Ascending aorta (tissue), 2 donors: Measurements from ENCODE around the gene CFAP77. TPM values are rescaled to one million over a fixed set of nuclear protein-coding genes. Genes with fewer than 3 reads are reported as not detected.
"Not testable (repeated sequence)": the region's sequence is repeated elsewhere in the genome, so short reads cannot be mapped to it uniquely, and the experiment has no call there.

Experiments
- DNase-seq, 2 donors: peaks; one replicate each; pipeline ENCODE4 v3.0.0-alpha.2; 2019; ENCODE audit warnings: low spot score in 2 of 2
- H3K27ac ChIP-seq, 2 donors: fragments of 200-600 bp; sonication (generic); one replicate each; pipeline ENCODE4 v1.5.1; 2016 to 2017; ENCODE audit warnings: mild to moderate bottlenecking in 1 of 2
- H3K27me3 ChIP-seq: fragments of 200-600 bp; sonication (generic); one replicate; pipeline ENCODE4 v1.5.1; 2017
- H3K36me3 ChIP-seq, 2 donors: fragments of 200-600 bp; sonication (generic); one replicate each; pipeline ENCODE4 v1.5.1; 2016
- H3K4me1 ChIP-seq, 2 donors: fragments of 200-600 bp; sonication (generic); one replicate each; pipeline ENCODE4 v1.5.1; 2016 to 2017; ENCODE audit warnings: mild to moderate bottlenecking in 1 of 2
- H3K4me3 ChIP-seq, 2 donors: fragments of 200-600 bp; sonication (generic); one replicate each; pipeline ENCODE4 v1.5.1; 2016 to 2017; ENCODE audit warnings: mild to moderate bottlenecking in 1 of 2
- H3K9me3 ChIP-seq, 2 donors: fragments of 200-600 bp; sonication (generic); one replicate each; pipeline ENCODE4 v1.5.1; 2016
- intact Hi-C: fragments of 100-400 bp; cut with DNase I; formaldehyde crosslinking; loops from one replicate; pipeline ENCODE4 v1.15.1; 2023
- total RNA-seq: library from RNA; depleted of rRNA; stranded (reverse); fragments of >200 nt; gene quantifications from one replicate; pipeline ENCODE4 v1.1.0, GENCODE V29; 2016
- TF ChIP-seq, protein P1 (sequence below), 3 experiments: fragments of 200-600 bp in 2 of 3; fragments of 450-650 bp in 1 of 3; sonication (generic) in 2 of 3; IDR thresholded peaks; one replicate each; pipeline ENCODE4 v1.5.1; 2016 to 2019; ENCODE audit warnings: antibody characterized with exemption in 3 of 3, mild to moderate bottlenecking in 1 of 3, moderate library complexity in 1 of 3

Gene CFAP77
- total RNA-seq, 1 donor from 2014 or later = not detected

DNA sequence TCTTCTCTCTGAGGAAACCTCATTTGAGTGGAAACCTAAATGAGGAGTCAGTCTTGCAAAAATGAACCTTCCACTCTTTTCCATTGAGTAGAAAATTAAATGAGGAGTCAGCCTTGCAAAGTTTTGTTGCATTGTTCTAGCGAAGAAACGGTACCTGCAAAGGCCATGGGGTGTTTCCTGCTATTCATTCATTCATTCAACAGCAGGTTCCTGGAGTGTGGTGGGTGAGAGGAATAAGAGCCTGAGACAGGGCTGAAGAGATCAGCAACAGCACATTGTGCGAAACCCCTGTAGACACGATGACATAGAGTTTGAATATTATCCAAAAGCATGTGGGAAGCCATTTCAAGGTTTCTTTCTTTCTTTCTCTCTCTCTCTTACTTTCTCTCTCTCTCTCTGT is 40.6 kb upstream of the CFAP77 start:
- intact Hi-C loops = no loop called here
- TF ChIP-seq, protein P1, sequence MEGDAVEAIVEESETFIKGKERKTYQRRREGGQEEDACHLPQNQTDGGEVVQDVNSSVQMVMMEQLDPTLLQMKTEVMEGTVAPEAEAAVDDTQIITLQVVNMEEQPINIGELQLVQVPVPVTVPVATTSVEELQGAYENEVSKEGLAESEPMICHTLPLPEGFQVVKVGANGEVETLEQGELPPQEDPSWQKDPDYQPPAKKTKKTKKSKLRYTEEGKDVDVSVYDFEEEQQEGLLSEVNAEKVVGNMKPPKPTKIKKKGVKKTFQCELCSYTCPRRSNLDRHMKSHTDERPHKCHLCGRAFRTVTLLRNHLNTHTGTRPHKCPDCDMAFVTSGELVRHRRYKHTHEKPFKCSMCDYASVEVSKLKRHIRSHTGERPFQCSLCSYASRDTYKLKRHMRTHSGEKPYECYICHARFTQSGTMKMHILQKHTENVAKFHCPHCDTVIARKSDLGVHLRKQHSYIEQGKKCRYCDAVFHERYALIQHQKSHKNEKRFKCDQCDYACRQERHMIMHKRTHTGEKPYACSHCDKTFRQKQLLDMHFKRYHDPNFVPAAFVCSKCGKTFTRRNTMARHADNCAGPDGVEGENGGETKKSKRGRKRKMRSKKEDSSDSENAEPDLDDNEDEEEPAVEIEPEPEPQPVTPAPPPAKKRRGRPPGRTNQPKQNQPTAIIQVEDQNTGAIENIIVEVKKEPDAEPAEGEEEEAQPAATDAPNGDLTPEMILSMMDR (IDR thresholded peaks at IDR 0.05) = no peak

DNA sequence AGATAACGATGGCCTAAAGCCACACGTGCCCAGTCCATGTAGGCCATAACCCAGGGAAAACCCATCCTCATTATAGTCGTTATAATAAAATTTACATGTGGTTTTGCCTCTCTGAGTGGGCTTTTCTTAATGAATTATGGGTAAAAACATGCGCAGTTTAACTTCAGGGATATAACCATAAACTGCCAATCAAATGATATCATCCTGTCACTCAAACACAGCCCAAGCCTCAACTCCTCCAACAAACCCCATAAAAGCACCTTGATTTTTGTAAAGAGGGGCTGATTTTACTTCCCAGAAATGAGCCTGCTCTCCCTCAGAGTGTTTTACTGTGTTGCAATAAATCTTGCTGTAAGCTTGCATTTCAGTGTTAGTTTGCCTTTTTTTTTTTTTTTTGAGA is 39.4 kb upstream of the CFAP77 start:
- TF ChIP-seq, protein P1 (IDR thresholded peaks at IDR 0.05) = no peak

More for the DNA sequence above, 40.6 kb upstream of the CFAP77 start:
- no peak for DNase-seq
- H3K9me3 ChIP-seq = no peaks in the 10 kb centered on the region
- H3K27ac ChIP-seq = no peak overlapping the region
- no peaks in the 10 kb centered on the region for H3K27me3 ChIP-seq
- no peaks in the 10 kb centered on the region for H3K4me1 ChIP-seq
- no peaks in the 10 kb centered on the region for H3K36me3 ChIP-seq
- no peak overlapping the region for H3K4me3 ChIP-seq

DNA sequence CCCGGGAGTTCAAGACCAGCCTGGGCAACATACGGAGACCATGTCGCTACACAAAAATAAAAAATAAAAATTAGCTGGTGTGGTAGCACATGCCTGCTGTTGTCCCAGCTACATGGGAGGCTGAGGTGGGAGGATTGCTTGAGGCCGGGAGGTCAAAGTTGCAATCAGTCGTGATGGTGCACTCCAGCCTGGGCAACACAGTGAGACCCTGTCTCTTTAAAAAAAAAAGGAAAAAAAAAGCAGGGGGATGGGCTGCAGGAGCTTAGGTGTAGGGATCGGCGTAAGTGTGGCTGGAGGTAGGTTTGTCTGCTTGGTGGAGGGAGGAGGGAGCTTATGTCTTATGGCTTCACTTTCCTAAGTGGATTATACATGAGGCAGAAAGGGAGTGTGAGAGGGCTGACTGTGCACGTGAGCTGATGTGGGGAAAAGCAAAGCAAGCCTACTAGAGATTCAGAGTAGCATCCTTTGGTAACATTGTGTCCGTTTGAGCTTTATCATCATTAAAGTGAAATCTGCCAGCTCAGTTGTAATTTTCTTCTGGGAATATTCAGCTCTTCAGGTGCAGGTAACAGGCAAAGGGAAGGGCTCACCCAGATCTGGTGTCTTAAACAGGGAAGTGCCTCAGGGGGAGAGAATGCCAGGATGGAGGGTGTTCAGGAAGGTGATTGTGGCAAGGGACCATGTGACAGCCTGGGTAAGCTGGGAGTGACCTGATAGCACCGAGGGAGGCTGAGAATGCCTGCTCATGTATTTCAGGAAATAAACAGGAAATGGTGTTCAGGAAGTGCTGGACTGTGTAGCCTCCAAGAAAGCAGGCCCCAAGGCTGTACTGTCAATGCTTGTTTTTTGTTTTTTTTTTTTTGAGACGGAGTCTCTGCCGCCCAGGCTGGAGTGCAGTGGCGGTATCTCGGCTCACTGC is 37.6 kb upstream of the CFAP77 start:
- H3K4me3 ChIP-seq = no peak overlapping the region
- intact Hi-C loops = no loop called here
- no peaks in the 10 kb centered on the region for H3K27me3 ChIP-seq
- DNase-seq = peak; percentile 38 to 72
- peaks cover 17 to 20% of the 10 kb centered on the region in 2 donors for H3K36me3 ChIP-seq
- no peaks in the 10 kb centered on the region for H3K4me1 ChIP-seq
- TF ChIP-seq, protein P1 (IDR thresholded peaks at IDR 0.05) = no peak
- H3K27ac ChIP-seq = peak overlapping the region; percentile 17 to 40
- H3K9me3 ChIP-seq = no peaks in the 10 kb centered on the region

More for the DNA sequence above, 39.4 kb upstream of the CFAP77 start:
- no peak overlapping the region for H3K4me3 ChIP-seq
- no peak overlapping the region for H3K27ac ChIP-seq
- no peaks in the 10 kb centered on the region for H3K9me3 ChIP-seq
- intact Hi-C loops = no loop called here
- no peaks in the 10 kb centered on the region for H3K27me3 ChIP-seq
- no peaks in the 10 kb centered on the region for H3K4me1 ChIP-seq
- DNase-seq = no peak
- peaks cover 1 to 2% of the 10 kb centered on the region in 2 donors for H3K36me3 ChIP-seq

DNA sequence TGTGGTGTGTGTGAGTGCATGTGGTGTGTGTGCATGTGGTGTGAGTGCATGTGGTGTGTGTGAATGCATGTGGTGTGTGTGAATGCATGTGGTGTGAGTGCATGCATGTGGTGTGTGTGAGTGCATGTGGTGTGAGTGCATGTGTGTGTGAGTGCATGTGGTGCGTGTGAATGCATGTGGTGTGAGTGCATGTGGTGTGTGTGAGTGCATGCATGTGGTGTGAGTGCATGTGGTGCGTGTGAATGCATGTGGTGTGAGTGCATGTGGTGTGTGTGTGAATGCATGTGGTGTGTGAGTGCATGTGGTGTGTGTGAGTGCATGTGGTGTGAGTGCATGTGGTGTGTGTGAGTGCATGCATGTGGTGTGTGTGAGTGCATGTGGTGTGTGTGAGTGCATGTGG is 32.2 kb upstream of the CFAP77 start:
- H3K4me1 ChIP-seq, H3K4me3 ChIP-seq, DNase-seq, intact Hi-C loops, H3K27ac ChIP-seq, H3K27me3 ChIP-seq, H3K9me3 ChIP-seq: not testable (repeated sequence)
- H3K36me3 ChIP-seq = peaks cover 33 to 65% of the 10 kb centered on the region in 2 donors

DNA sequence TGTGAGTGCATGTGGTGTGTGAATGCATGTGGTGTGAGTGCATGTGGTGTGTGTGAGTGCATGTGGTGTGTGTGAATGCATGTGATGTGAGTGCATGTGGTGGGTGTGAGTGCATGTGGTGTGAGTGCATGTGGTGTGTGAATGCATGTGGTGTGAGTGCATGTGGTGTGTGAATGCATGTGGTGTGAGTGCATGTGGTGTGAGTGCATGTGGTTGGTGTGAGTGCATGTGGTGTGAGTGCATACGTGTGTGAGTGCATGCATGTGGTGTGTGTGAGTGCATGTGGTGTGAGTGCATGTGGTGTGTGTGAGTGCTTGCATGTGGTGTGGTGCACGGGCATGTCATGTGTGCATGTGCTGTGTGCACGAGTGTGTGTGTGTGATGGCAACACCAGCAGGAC is 31.6 kb upstream of the CFAP77 start:
- H3K27me3 ChIP-seq, H3K9me3 ChIP-seq, DNase-seq, intact Hi-C loops, H3K27ac ChIP-seq, H3K4me3 ChIP-seq, H3K4me1 ChIP-seq: not testable (repeated sequence)
- H3K36me3 ChIP-seq = peaks cover 35 to 65% of the 10 kb centered on the region in 2 donors

DNA sequence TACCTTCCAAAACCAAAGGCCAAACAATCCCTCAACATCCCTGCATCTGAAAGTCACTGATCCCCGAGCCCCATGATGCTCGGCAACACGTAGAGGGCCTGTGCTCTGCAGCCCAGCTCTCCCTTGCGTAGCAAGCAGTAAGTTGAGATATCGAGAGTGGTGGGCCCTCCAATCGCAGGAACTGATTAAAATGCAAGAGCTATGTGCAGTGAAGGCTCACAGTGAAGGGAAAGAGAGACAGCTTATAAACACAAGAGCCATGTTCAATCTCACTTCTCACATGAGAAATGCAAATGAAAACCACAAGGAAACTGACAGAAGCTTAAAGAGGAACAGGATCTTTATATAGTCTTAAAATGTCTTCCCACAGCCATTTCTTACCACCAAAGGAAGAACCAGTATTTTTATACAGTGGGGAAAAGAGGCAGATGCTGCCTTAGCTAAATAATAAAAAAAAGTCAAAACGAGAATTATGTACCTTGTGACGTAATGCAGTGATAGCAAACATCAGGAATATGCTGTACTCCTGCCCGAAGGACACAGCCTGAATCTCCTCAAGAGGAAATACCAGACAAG is 28.0 kb upstream of the CFAP77 start:
- Histone ChIP-seq H3K36me3 (peaks cover 48 to 77% of the 10 kb centered on the region in 2 donors), H3K4me1 (no peaks in the 10 kb centered on the region), H3K4me3 (no peak overlapping the region), H3K9me3 (no peaks in the 10 kb centered on the region), H3K27ac (no peak overlapping the region), H3K27me3 (no peaks in the 10 kb centered on the region)
- TF ChIP-seq, protein P1 (IDR thresholded peaks at IDR 0.05) = no peak
- DNase-seq = peak in 1 of 2 donors; percentile 33
- intact Hi-C loops = no loop called here
